SK-N-SH treated with all-trans-retinoic acid at 6 μM for 48 hours (cell line): ENCODE data around the gene PARP1.

ENCODE experiments used
- ARNTL ChIP-seq: fragments of 450-650 bp; formaldehyde crosslinking; IDR thresholded peaks from 2 replicates; pipeline ENCODE4 v1.5.0; 2020; ENCODE audit warnings: low read depth, mild to moderate bottlenecking, moderate library complexity, borderline replicate concordance
- CSDC2 ChIP-seq: fragments of 250-450 bp; sonication (Bioruptor Pico); IDR thresholded peaks from 2 replicates; pipeline ENCODE4 v1.5.0; 2020; ENCODE audit warnings: mild to moderate bottlenecking, moderate library complexity
- GLIS3 ChIP-seq: fragments of 250-450 bp; sonication (Bioruptor Pico); IDR thresholded peaks from 2 replicates; pipeline ENCODE4 v1.5.0; 2020; ENCODE audit warnings: mild to moderate bottlenecking, moderate library complexity
- PPARA ChIP-seq: fragments of 250-450 bp; sonication (Bioruptor Pico); IDR thresholded peaks from 2 replicates; pipeline ENCODE4 v1.5.0; 2020; ENCODE audit warnings: mild to moderate bottlenecking, borderline replicate concordance
- TCF4 ChIP-seq: fragments of 250-450 bp; sonication (Bioruptor Pico); IDR thresholded peaks from 2 replicates; pipeline ENCODE4 v1.8.0; 2021; ENCODE audit warnings: mild to moderate bottlenecking, moderate library complexity, borderline replicate concordance
- TOX ChIP-seq: fragments of 250-450 bp; sonication (Bioruptor Pico); IDR thresholded peaks from 2 replicates; pipeline ENCODE4 v1.8.0; 2021; ENCODE audit warnings: mild to moderate bottlenecking, moderate library complexity, borderline replicate concordance
- ZFP3 ChIP-seq: fragments of 250-450 bp; sonication (Bioruptor Pico); IDR thresholded peaks from 2 replicates; pipeline ENCODE4 v1.5.0; 2020; ENCODE audit warnings: mild to moderate bottlenecking, moderate library complexity
- ZFP30 ChIP-seq: fragments of 450-650 bp; formaldehyde crosslinking; IDR thresholded peaks from 2 replicates; pipeline ENCODE4 v1.5.0; 2022; ENCODE audit warnings: mild to moderate bottlenecking, moderate library complexity
- ZNF565 ChIP-seq: fragments of 450-650 bp; formaldehyde crosslinking; conservative IDR thresholded peaks from 2 replicates; pipeline ENCODE4 v1.5.0; 2020; ENCODE audit warnings: low read depth, mild to moderate bottlenecking, moderate library complexity
- TF ChIP-seq, protein P1 (sequence below): fragments of 250-450 bp; sonication (Bioruptor Pico); IDR thresholded peaks from 2 replicates; pipeline ENCODE4 v1.5.1; 2020; ENCODE audit warnings: low read depth, mild to moderate bottlenecking, moderate library complexity
- TF ChIP-seq, protein P2 (sequence below): fragments of 250-450 bp; sonication (Bioruptor Pico); IDR thresholded peaks from 2 replicates; pipeline ENCODE4 v1.5.1; 2021; ENCODE audit warnings: mild to moderate bottlenecking, moderate library complexity
- TF ChIP-seq, protein P3 (sequence below): fragments of 250-450 bp; sonication (Bioruptor Pico); IDR thresholded peaks from 2 replicates; pipeline ENCODE4 v1.5.0; 2020; ENCODE audit warnings: mild to moderate bottlenecking, moderate library complexity

- TF ChIP-seq, protein P1, sequence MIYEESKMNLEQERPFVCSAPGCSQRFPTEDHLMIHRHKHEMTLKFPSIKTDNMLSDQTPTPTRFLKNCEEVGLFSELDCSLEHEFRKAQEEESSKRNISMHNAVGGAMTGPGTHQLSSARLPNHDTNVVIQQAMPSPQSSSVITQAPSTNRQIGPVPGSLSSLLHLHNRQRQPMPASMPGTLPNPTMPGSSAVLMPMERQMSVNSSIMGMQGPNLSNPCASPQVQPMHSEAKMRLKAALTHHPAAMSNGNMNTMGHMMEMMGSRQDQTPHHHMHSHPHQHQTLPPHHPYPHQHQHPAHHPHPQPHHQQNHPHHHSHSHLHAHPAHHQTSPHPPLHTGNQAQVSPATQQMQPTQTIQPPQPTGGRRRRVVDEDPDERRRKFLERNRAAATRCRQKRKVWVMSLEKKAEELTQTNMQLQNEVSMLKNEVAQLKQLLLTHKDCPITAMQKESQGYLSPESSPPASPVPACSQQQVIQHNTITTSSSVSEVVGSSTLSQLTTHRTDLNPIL (CRISPR knock-in tag), result no peak
- TF ChIP-seq, protein P2, sequence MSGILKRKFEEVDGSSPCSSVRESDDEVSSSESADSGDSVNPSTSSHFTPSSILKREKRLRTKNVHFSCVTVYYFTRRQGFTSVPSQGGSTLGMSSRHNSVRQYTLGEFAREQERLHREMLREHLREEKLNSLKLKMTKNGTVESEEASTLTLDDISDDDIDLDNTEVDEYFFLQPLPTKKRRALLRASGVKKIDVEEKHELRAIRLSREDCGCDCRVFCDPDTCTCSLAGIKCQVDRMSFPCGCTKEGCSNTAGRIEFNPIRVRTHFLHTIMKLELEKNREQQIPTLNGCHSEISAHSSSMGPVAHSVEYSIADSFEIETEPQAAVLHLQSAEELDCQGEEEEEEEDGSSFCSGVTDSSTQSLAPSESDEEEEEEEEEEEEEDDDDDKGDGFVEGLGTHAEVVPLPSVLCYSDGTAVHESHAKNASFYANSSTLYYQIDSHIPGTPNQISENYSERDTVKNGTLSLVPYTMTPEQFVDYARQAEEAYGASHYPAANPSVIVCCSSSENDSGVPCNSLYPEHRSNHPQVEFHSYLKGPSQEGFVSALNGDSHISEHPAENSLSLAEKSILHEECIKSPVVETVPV (CRISPR knock-in tag), result no peak
- no peak for TF ChIP-seq ARNTL (CRISPR knock-in tag)
- TF ChIP-seq PPARA, result no peak
- TF ChIP-seq ZFP30, result no peak
- no peak for TF ChIP-seq TOX
- no peak for TF ChIP-seq GLIS3 (CRISPR knock-in tag)
- no peak for TF ChIP-seq ZNF565 (CRISPR knock-in tag)
- no peak for TF ChIP-seq ZFP3 (CRISPR knock-in tag)
- TF ChIP-seq, protein P3, sequence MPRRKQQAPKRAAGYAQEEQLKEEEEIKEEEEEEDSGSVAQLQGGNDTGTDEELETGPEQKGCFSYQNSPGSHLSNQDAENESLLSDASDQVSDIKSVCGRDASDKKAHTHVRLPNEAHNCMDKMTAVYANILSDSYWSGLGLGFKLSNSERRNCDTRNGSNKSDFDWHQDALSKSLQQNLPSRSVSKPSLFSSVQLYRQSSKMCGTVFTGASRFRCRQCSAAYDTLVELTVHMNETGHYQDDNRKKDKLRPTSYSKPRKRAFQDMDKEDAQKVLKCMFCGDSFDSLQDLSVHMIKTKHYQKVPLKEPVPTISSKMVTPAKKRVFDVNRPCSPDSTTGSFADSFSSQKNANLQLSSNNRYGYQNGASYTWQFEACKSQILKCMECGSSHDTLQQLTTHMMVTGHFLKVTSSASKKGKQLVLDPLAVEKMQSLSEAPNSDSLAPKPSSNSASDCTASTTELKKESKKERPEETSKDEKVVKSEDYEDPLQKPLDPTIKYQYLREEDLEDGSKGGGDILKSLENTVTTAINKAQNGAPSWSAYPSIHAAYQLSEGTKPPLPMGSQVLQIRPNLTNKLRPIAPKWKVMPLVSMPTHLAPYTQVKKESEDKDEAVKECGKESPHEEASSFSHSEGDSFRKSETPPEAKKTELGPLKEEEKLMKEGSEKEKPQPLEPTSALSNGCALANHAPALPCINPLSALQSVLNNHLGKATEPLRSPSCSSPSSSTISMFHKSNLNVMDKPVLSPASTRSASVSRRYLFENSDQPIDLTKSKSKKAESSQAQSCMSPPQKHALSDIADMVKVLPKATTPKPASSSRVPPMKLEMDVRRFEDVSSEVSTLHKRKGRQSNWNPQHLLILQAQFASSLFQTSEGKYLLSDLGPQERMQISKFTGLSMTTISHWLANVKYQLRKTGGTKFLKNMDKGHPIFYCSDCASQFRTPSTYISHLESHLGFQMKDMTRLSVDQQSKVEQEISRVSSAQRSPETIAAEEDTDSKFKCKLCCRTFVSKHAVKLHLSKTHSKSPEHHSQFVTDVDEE (CRISPR knock-in tag), result no peak
- no peak for TF ChIP-seq CSDC2 (CRISPR knock-in tag)
- TF ChIP-seq TCF4 (CRISPR knock-in tag), result peak; percentile 59; the same call in 1 of the 2 replicates
Observed at GRCh38 chr1:226355669-226356551, 52.0 kb downstream of the PARP1 start.
